KMS-11 (cell line): ENCODE measurements around the gene GREB1L.

Experiments
- H2AFZ ChIP-seq: fragments of 200-600 bp; sonication (generic); 2 replicates; pipeline ENCODE4 v1.6.1; 2016; ENCODE audit warnings: antibody characterized with exemption, mixed run types, low read depth
- H3K27ac ChIP-seq: fragments of 200-600 bp; sonication (generic); 2 replicates; pipeline ENCODE4 v1.6.1; 2016; ENCODE audit warnings: mild to moderate bottlenecking, mixed run types
- H3K27me3 ChIP-seq: fragments of 200-600 bp; sonication (generic); 2 replicates; pipeline ENCODE4 v1.6.1; 2017; ENCODE audit warnings: mild to moderate bottlenecking, low read depth, mixed run types, moderate library complexity; ENCODE audit not compliant: insufficient read depth
- H3K36me3 ChIP-seq: fragments of 200-600 bp; sonication (generic); 2 replicates; pipeline ENCODE4 v1.6.1; 2017; ENCODE audit warnings: mild to moderate bottlenecking, mixed run types; ENCODE audit not compliant: insufficient read depth
- H3K4me1 ChIP-seq: fragments of 200-600 bp; sonication (generic); 2 replicates; pipeline ENCODE4 v1.6.1; 2016; ENCODE audit warnings: mild to moderate bottlenecking, low read depth, mixed run types; ENCODE audit not compliant: poor library complexity, severe bottlenecking
- H3K4me2 ChIP-seq: fragments of 200-600 bp; sonication (generic); 2 replicates; pipeline ENCODE4 v1.7.0; 2016; ENCODE audit warnings: mild to moderate bottlenecking, mixed run types
- H3K4me3 ChIP-seq: fragments of 200-600 bp; sonication (generic); IDR thresholded peaks from 2 replicates; pipeline ENCODE4 v1.6.1; 2017; ENCODE audit warnings: low read depth, low read length, mixed read lengths; ENCODE audit not compliant: insufficient read depth
- H3K79me2 ChIP-seq: fragments of 200-600 bp; sonication (generic); 2 replicates; pipeline ENCODE4 v1.6.1; 2016; ENCODE audit warnings: low read depth, mixed run types; ENCODE audit not compliant: insufficient read depth
- H3K9ac ChIP-seq: fragments of 200-600 bp; sonication (generic); 2 replicates; pipeline ENCODE4 v1.6.1; 2016; ENCODE audit warnings: mild to moderate bottlenecking, mixed run types
- H4K20me1 ChIP-seq: fragments of 200-600 bp; sonication (generic); 2 replicates; pipeline ENCODE4 v1.6.1; 2016; ENCODE audit warnings: mild to moderate bottlenecking, mixed run types; ENCODE audit not compliant: insufficient read depth
- CTCF ChIP-seq: fragments of 200-600 bp; sonication (generic); conservative IDR thresholded peaks from 2 replicates; pipeline ENCODE4 v1.6.1; 2017; ENCODE audit warnings: low read depth, mild to moderate bottlenecking, antibody characterized with exemption, low read length, moderate library complexity, mixed read lengths

GREB1L gene

GRCh38 chr18:21303445-21303844, 61.4 kb downstream of the GREB1L start:
- no peaks in the 10 kb centered on the region for H3K79me2 ChIP-seq
- H3K27ac ChIP-seq, result no peak overlapping the region
- no peak overlapping the region for H3K4me2 ChIP-seq
- H3K4me1 ChIP-seq, result no peaks in the 10 kb centered on the region
- H4K20me1 ChIP-seq, result no peaks in the 10 kb centered on the region
- no peak overlapping the region for H2AFZ ChIP-seq
- no peak for TF ChIP-seq CTCF
- H3K9ac ChIP-seq, result no peak overlapping the region
- H3K4me3 ChIP-seq, result no peak overlapping the region
- H3K36me3 ChIP-seq, result no peaks in the 10 kb centered on the region
- no peaks in the 10 kb centered on the region for H3K27me3 ChIP-seq

GRCh38 chr18:21303895-21304294, 61.9 kb downstream of the GREB1L start:
- Histone ChIP-seq H3K27ac (no peak overlapping the region), H2AFZ (no peak overlapping the region), H3K4me1 (no peaks in the 10 kb centered on the region), H3K9ac (no peak overlapping the region), H3K79me2 (no peaks in the 10 kb centered on the region), H3K4me3 (no peak overlapping the region), H3K4me2 (no peak overlapping the region), H3K36me3 (no peaks in the 10 kb centered on the region), H4K20me1 (no peaks in the 10 kb centered on the region), H3K27me3 (no peaks in the 10 kb centered on the region)
- TF ChIP-seq CTCF, result no peak

- H3K79me2 ChIP-seq, result no peaks in the 10 kb centered on the region
- no peaks in the 10 kb centered on the region for H3K27me3 ChIP-seq
Measured at GRCh38 chr18:21305621-21306020, 63.6 kb downstream of the GREB1L start.

GRCh38 chr18:21306368-21306767, 64.3 kb downstream of the GREB1L start:
- Histone ChIP-seq H4K20me1 (no peaks in the 10 kb centered on the region), H3K36me3 (no peaks in the 10 kb centered on the region), H2AFZ (no peak overlapping the region), H3K27me3 (no peaks in the 10 kb centered on the region), H3K9ac (no peak overlapping the region), H3K4me1 (no peaks in the 10 kb centered on the region), H3K4me3 (no peak overlapping the region), H3K27ac (no peak overlapping the region), H3K4me2 (no peak overlapping the region), H3K79me2 (no peaks in the 10 kb centered on the region)
- TF ChIP-seq CTCF, result no peak

More at GRCh38 chr18:21305621-21306020, 63.6 kb downstream of the GREB1L start:
- Histone ChIP-seq H3K4me1 (no peaks in the 10 kb centered on the region), H3K36me3 (no peaks in the 10 kb centered on the region), H3K4me3 (no peak overlapping the region), H2AFZ (no peak overlapping the region), H3K4me2 (no peak overlapping the region), H3K27ac (no peak overlapping the region), H3K9ac (no peak overlapping the region), H4K20me1 (no peaks in the 10 kb centered on the region)
- TF ChIP-seq CTCF, result no peak
